GM12878 (cell line): ENCODE data around the gene LPIN1. TPM values are rescaled to one million over a fixed set of nuclear protein-coding genes. Genes with fewer than 3 reads are reported as not detected.

Experiments used
- ATAC-seq: fragments of 200-7000 bp; cut with Tn5 transposase; 3 replicates; pipeline ENCODE4 v1.9.1; 2020; ENCODE audit warnings: mild to moderate bottlenecking, moderate library complexity
- BruUV-seq: library from RNA; stranded (reverse); fragments of 400-500 nt; replicated peaks from 2 replicates; lab custom pipeline; 2021; lab: Mats Ljungman, UMichigan
- CTCF ChIA-PET: fragments of 300-600 bp; sonication (Branson Sonifier 250); formaldehyde crosslinking; extraction: SDS; loops from one replicate; lab custom pipeline; 2021; ENCODE audit warnings: inconsistent platforms; lab: Yijun Ruan, JAX
- POLR2A ChIA-PET: fragments of 350-600 bp; formaldehyde crosslinking; extraction: SDS; loops from one replicate; lab custom pipeline; 2021; ENCODE audit warnings: inconsistent platforms; lab: Charles Lee
- RAD21 ChIA-PET: fragments of 300-600 bp; sonication (Branson Sonifier 250); formaldehyde crosslinking; loops from one replicate; lab custom pipeline; 2023; ENCODE audit warnings: antibody characterized with exemption; ENCODE audit not compliant: unreplicated experiment; lab: Charles Lee
- SMC1A ChIA-PET: fragments of 300-600 bp; sonication (Branson Sonifier 250); formaldehyde crosslinking; loops from one replicate; lab custom pipeline; 2023; ENCODE audit not compliant: unreplicated experiment, uncharacterized antibody; lab: Charles Lee
- DNase-seq: peaks from one replicate; pipeline ENCODE4 v3.0.0-alpha.2; 2011; ENCODE audit warnings: low read depth, low spot score
- FAIRE-seq: peaks from 3 replicates; lab custom pipeline; 2011; peaks lifted over from hg19 to GRCh38; lab: Jason Lieb, UNC
- H2AFZ ChIP-seq: 2 replicates; pipeline ENCODE4 v1.6.0; 2011; ENCODE audit warnings: low read depth, low read length, control low read depth; ENCODE audit not compliant: control insufficient read depth
- H3K27ac ChIP-seq: 2 replicates; pipeline ENCODE4 v1.5.1; 2011; ENCODE audit warnings: control low read depth; ENCODE audit not compliant: control insufficient read depth, insufficient read depth
- H3K27me3 ChIP-seq, 2 experiments: replicated peaks in 1 of 2; 2 replicates each; pipeline versions ENCODE4 v1.6.0 to v1.6.1; 2011; ENCODE audit warnings: low read length in 1 of 2; ENCODE audit not compliant: control insufficient read depth in 2 of 2, insufficient read depth in 2 of 2
- H3K36me3 ChIP-seq, 2 experiments: 2 replicates each; pipeline ENCODE4 v1.5.1; 2011; ENCODE audit warnings: low read length in 1 of 2; ENCODE audit not compliant: control insufficient read depth in 2 of 2, insufficient read depth in 2 of 2
- H3K4me1 ChIP-seq: 2 replicates; pipeline ENCODE4 v1.6.1; 2011; ENCODE audit warnings: mild to moderate bottlenecking, low read length, moderate library complexity, mixed read lengths; ENCODE audit not compliant: control insufficient read depth, insufficient read depth
- H3K4me2 ChIP-seq: 2 replicates; pipeline ENCODE4 v1.6.0; 2011; ENCODE audit warnings: control low read depth; ENCODE audit not compliant: control insufficient read depth, insufficient read depth
- H3K4me3 ChIP-seq: fragments of 200-600 bp; sonication (generic); 2 replicates; pipeline ENCODE4 v1.5.1; 2016
- H3K79me2 ChIP-seq: 2 replicates; pipeline ENCODE4 v1.6.0; 2011; ENCODE audit warnings: low read length; ENCODE audit not compliant: control insufficient read depth, insufficient read depth
- H3K9ac ChIP-seq: 2 replicates; pipeline ENCODE4 v1.8.0; 2011; ENCODE audit warnings: low read length, control low read depth, mixed read lengths; ENCODE audit not compliant: control insufficient read depth, insufficient read depth
- H3K9me3 ChIP-seq: replicated peaks from 3 replicates; pipeline ENCODE4 v1.5.1; 2011; ENCODE audit warnings: mild to moderate bottlenecking, low read length; ENCODE audit not compliant: control insufficient read depth, insufficient read depth
- H4K20me1 ChIP-seq: 2 replicates; pipeline ENCODE4 v1.6.0; 2011; ENCODE audit not compliant: control insufficient read depth, insufficient read depth
- BCLAF1 ChIP-seq: fragments of 450-650 bp; IDR thresholded peaks from 2 replicates; pipeline ENCODE4 v1.6.1; 2017; ENCODE audit warnings: antibody characterized with exemption, mild to moderate bottlenecking, moderate library complexity
- HCFC1 ChIP-seq: fragments of 150-350 bp; IDR thresholded peaks from 2 replicates; pipeline ENCODE4 v1.6.1; 2014; ENCODE audit warnings: low read length
- NBN ChIP-seq: fragments of 450-650 bp; IDR thresholded peaks from 2 replicates; pipeline ENCODE4 v1.6.1; 2016
- PAX5 ChIP-seq: IDR thresholded peaks from 2 replicates; pipeline ENCODE4 v1.6.1; 2011; ENCODE audit warnings: low read depth, low read length, borderline replicate concordance
- RB1 ChIP-seq: fragments of 450-650 bp; formaldehyde crosslinking; IDR thresholded peaks from 2 replicates; pipeline ENCODE4 v1.6.1; 2017; ENCODE audit warnings: mild to moderate bottlenecking, borderline replicate concordance
- RFX5 ChIP-seq: IDR thresholded peaks from 2 replicates; pipeline ENCODE4 v1.6.1; 2011; ENCODE audit warnings: low read depth, low read length, improper control_type of control experiment
- TBL1XR1 ChIP-seq: IDR thresholded peaks from 2 replicates; pipeline ENCODE4 v1.6.1; 2012; ENCODE audit warnings: low read depth, low read length, improper control_type of control experiment
- USF1 ChIP-seq: IDR thresholded peaks from 2 replicates; pipeline ENCODE4 v1.6.1; 2011; ENCODE audit warnings: borderline replicate concordance, low read depth, mild to moderate bottlenecking, moderate library complexity, mixed read lengths, low read length; ENCODE audit not compliant: insufficient read depth; ENCODE audit errors: extremely low read length
- WGBS: methylation state at CpG from one replicate; pipeline ENCODE4 v1.1.6; 2016; ENCODE audit warnings: low lambda C conversion rate; ENCODE audit not compliant: insufficient replicate concordance, insufficient coverage; ENCODE audit errors: missing lambda C conversion rate; 5-methylcytosine and 5-hydroxymethylcytosine counted together
- in situ Hi-C: fragments of 300-500 bp; cut with MboI; formaldehyde crosslinking; loops from 9 replicates; pipeline ENCODE4 v1.14.3; 2018; ENCODE audit warnings: mixed read lengths
- intact Hi-C: fragments of 100-400 bp; cut with micrococcal nuclease; formaldehyde crosslinking; loops from one replicate; pipeline ENCODE4 v1.14.2; 2022; ENCODE audit not compliant: unreplicated experiment
- polyA plus RNA-seq, 11 experiments: library from polyadenylated mRNA; depleted of rRNA in 4 of 11; unstranded in 6 of 11; stranded (reverse) in 5 of 11; fragments of >200 nt; fragmentation: Nextera tagmentation in 4 of 11; fragmentation: Illumina TruSeq in 1 of 11; extraction: Ambion mirVana in 4 of 11; extraction: Trizol in 1 of 11; gene quantifications; 1 replicate in 1 of 11; 2 replicates in 10 of 11; pipeline versions ENCODE4 v1.2.1 to v1.2.3, GENCODE V29; 2011 to 2016; ENCODE audit warnings: inconsistent platforms in 2 of 11, missing spikeins in 2 of 11, low read depth in 1 of 11
- total RNA-seq, 4 experiments: library from RNA; depleted of rRNA in 3 of 4; stranded (reverse); fragments of >200 nt in 3 of 4; fragmentation: Illumina TruSeq in 1 of 4; extraction: Trizol in 1 of 4; gene quantifications; 2 replicates each; pipeline versions ENCODE4 v1.2.1 to v1.2.3, GENCODE V29; 2013 to 2021
- TF ChIP-seq, protein P1 (sequence below): fragments of 450-650 bp; formaldehyde crosslinking; IDR thresholded peaks from 2 replicates; pipeline ENCODE4 v1.4.0; 2022; ENCODE audit warnings: mild to moderate bottlenecking, moderate library complexity

Gene LPIN1
- total and polyA plus RNA-seq, 10 of the 15 experiments (the other 5 are each of a cell fraction or from before 2014, with no cell fraction given) = 18.8 to 82.5 (median 50.3) TPM

DNA sequence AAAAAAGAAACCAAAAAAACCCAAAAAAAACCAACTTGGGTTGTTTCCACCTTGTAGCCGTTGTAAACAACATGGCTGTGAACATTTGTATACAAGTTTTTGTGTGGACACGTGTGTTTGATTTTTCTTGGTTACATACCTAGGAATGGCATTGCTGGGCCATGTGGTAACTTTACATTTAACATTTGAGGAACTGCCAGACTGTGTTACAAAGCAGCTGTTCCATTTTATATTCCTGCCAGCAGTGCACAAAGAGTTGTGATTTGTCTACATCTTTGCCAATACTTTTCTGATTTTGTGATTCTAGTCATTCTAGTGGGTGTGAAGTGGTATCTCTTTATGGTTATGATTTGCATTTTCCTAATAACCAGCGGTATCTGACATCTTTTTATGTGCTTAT, 22.5 kb downstream of the LPIN1 start:
- intact Hi-C loops = no loop called here
- no peak overlapping the region for H3K4me3 ChIP-seq
- ChIA-PET RAD21 (no interaction called here), CTCF (interaction anchor here (0.6 kb wide), 1 partner anchor 9 kb away, joined by 3 read pairs; no protein-coding TSS in a partner anchor), SMC1A (no interaction called here), POLR2A (no interaction called here)
- no peak overlapping the region for H3K27ac ChIP-seq
- no peaks in the 10 kb centered on the region for H3K9me3 ChIP-seq
- WGBS = 81% methylated on average over 3 of the region's 3 CpGs
- H3K27me3 ChIP-seq = no peaks in the 10 kb centered on the region
- TF ChIP-seq NBN (no peak), PAX5 (no peak), HCFC1 (no peak), RFX5 (no peak), USF1 (no peak), RB1 (no peak), TBL1XR1 (no peak), BCLAF1 (no peak)
- TF ChIP-seq, protein P1, sequence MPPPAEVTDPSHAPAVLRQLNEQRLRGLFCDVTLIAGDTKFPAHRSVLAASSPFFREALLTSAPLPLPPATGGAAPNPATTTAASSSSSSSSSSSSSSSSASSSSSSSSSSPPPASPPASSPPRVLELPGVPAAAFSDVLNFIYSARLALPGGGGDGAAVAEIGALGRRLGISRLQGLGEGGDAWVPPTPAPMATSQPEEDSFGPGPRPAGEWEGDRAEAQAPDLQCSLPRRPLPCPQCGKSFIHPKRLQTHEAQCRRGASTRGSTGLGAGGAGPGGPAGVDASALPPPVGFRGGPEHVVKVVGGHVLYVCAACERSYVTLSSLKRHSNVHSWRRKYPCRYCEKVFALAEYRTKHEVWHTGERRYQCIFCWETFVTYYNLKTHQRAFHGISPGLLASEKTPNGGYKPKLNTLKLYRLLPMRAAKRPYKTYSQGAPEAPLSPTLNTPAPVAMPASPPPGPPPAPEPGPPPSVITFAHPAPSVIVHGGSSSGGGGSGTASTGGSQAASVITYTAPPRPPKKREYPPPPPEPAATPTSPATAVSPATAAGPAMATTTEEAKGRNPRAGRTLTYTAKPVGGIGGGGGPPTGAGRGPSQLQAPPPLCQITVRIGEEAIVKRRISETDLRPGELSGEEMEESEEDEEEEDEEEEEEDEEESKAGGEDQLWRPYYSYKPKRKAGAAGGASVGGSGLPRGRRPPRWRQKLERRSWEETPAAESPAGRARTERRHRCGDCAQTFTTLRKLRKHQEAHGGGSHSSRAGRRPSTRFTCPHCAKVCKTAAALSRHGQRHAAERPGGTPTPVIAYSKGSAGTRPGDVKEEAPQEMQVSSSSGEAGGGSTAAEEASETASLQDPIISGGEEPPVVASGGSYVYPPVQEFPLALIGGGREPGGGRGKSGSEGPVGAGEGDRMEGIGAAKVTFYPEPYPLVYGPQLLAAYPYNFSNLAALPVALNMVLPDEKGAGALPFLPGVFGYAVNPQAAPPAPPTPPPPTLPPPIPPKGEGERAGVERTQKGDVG (CRISPR knock-in tag) = no peak
- no TSS peak for BruUV-seq
- peaks cover 17 to 33% of the 10 kb centered on the region in 2 experiments for H3K36me3 ChIP-seq
- in situ Hi-C loops = no loop called here
- ATAC-seq = no peak
- H2AFZ ChIP-seq = no peak overlapping the region
- no peaks in the 10 kb centered on the region for H4K20me1 ChIP-seq
- FAIRE-seq = no peak
- no peak overlapping the region for H3K9ac ChIP-seq
- no peaks in the 10 kb centered on the region for H3K79me2 ChIP-seq
- H3K4me1 ChIP-seq = no peaks in the 10 kb centered on the region
- no peak for DNase-seq
- H3K4me2 ChIP-seq = no peak overlapping the region
